Liver (tissue), 3 donors: ENCODE measurements around the gene ZNF284.

Source experiments
- ATF3 ChIP-seq: IDR thresholded peaks from 2 replicates; pipeline ENCODE4 v1.6.1; 2016; ENCODE audit warnings: antibody characterized with exemption
- CTCF ChIP-seq: fragments of 150-350 bp; IDR thresholded peaks from 2 replicates; pipeline ENCODE4 v1.5.1; 2017; ENCODE audit warnings: improper control_type of control experiment, low read depth, low read length; ENCODE audit not compliant: missing input control
- EGR1 ChIP-seq, 2 donors: IDR thresholded peaks; 2 replicates each; pipeline ENCODE4 v1.6.1; 2016 to 2018; ENCODE audit warnings: antibody characterized with exemption in 2 of 2, low read depth in 2 of 2
- FOXA1 ChIP-seq: IDR thresholded peaks from 2 replicates; pipeline ENCODE4 v1.6.1; 2016; ENCODE audit warnings: antibody characterized with exemption
- NR2F2 ChIP-seq: IDR thresholded peaks from 2 replicates; pipeline ENCODE4 v1.6.1; 2016; ENCODE audit warnings: antibody characterized with exemption
- REST ChIP-seq: IDR thresholded peaks from 2 replicates; pipeline ENCODE4 v1.6.1; 2016; ENCODE audit warnings: antibody characterized with exemption, mild to moderate bottlenecking
- donor health status: healthy.
- donor health status: healthy.

DNA sequence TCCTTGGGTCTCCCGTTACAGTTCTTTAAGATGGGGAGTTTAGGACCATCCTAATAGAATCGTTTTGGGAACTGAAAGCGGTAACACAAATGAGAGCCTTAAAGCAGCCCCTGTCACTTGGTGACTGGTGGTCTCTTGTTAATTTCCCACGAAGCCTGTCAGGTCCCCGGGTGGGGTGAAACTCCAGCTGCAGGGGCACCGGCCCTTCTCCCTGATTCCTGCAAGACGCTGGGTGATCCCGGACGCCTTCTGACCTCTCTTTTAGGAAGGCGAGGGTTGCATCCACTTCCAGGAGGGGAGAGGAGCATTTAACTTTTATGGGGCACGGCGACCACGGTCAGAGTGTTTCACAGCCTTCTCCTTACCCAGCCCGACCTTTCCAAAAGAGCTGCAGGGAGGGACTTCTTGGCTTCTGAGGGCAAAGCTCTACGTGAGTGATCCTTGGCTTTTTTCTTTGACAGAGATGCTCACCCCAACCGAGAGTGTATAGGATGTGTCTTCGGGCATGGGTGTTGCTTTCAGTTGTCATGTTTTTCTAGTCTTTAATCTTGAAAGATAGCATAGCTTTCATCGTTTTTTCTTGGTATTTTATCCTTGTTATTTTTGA, 41.9 kb downstream of the ZNF284 start:
- TF ChIP-seq CTCF: no peak
- TF ChIP-seq REST: no peak
- no peak for TF ChIP-seq EGR1 (IDR thresholded peaks at IDR 0.05; ENCODE audit: low read depth in 2 of 2)
- TF ChIP-seq ATF3: no peak
- TF ChIP-seq FOXA1: no peak
- TF ChIP-seq NR2F2: no peak
